SIG-M5 (cell line): ENCODE measurements around the gene NMRK1.

Experiments
- DNase-seq: peaks from one replicate; lab custom pipeline; 2025; lab: John Stamatoyannopoulos, UW

NMRK1 gene

DNA sequence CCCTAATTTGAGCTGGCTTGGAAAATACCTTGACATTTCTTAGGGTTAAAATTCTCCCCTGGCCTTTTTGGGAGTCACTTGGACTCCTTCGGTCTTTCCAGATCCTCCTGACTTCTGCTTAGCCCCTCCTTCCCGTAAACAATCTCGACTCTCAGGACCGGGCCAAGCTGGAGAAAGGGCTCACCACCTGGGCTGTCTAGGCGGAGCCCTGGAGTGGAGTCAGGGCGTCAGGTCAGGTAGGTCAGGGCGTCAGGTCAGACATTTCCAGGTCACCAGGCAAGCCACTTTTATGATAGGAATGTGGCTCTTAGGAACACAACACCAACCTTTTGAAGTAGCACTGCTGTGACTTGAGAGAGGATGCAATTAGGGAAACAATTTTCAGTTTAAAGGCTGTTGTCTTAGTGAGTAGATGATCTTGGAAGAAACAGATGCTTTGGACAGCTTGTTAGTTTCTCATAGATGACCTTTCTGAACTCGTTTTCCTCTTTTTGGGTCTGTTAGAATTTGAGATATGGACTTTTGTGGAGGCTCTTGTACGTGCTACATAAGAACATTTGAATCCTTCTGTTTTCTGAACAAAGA, 13.1 kb upstream of the NMRK1 start:
- DNase-seq, result no peak

DNA sequence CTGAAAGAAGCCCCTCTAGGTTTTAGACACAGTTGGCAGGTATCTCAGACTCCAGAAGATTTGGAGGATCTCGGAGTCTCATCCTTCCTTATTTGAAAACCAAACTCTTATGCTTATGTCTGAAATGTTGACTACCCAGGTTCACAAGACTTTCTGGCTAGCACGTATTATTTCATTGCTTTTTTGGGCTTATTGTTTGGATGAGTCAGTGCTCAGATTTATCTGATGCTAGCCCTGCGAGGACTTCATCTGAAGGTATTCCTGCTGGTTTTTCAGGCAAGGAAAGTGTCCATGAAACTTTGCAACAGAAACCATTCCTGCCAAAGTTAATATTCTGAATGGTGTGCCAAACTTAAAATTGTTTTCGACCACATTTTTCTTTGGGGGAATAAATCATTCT, 8.8 kb upstream of the NMRK1 start:
- no peak for DNase-seq

DNA sequence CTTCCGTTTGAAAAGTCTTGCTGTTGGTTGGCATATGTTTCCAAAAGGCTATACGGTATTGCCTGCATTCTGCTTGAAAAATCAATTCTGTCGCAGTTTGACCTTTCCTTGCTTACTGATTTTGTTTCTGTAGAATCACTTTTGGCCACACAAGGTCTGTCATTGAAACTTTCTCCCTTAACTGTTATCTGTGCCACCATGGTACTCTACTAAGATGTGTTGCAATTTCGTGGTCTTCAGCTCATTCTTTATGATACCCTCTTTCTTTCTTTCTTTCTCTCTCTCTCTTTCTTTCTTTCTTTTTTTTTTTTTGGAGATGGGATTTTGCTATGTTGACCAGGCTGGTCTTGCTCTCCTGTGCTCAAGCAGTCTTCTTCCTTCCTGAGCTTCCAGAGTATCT, 4.8 kb upstream of the NMRK1 start:
- no peak for DNase-seq

DNA sequence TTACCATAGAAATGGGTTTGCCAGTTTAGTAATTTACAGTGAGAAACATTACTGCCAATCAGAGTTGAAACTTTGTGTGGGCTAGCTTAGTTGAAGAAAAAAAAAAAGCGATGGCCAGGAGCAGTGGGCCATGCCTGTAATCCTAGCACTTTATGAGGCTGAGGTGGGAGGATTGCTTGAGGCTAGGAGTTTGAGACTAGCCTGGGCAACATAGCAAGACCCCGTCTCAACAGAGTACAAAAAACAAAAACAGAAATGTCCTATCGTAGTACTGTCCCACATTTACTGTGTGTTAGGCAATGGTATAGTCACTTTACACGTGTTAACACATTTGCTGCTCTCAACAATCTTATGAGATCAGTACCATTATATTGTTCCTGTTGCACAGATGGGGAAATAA, 2.6 kb upstream of the NMRK1 start:
- no peak for DNase-seq

DNA sequence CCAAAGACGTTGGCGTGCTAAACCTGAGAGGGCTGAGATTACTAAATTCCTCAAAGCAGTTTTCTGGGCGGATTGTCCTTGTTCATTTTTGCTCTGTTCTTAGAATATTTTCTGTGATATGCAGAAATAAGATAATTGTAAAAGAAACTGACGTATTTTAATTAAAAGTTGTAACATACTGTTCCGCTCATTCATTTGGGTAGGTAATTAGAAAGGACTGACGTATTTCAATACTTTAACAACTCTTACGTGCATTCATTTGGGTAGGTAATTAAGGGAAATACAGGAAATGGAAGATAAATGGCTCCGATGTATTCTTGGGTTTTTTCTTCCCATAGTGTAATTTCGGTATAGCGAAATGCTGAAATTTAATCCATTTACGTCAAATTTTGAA, 1.4 kb upstream of the NMRK1 start:
- no peak for DNase-seq

DNA sequence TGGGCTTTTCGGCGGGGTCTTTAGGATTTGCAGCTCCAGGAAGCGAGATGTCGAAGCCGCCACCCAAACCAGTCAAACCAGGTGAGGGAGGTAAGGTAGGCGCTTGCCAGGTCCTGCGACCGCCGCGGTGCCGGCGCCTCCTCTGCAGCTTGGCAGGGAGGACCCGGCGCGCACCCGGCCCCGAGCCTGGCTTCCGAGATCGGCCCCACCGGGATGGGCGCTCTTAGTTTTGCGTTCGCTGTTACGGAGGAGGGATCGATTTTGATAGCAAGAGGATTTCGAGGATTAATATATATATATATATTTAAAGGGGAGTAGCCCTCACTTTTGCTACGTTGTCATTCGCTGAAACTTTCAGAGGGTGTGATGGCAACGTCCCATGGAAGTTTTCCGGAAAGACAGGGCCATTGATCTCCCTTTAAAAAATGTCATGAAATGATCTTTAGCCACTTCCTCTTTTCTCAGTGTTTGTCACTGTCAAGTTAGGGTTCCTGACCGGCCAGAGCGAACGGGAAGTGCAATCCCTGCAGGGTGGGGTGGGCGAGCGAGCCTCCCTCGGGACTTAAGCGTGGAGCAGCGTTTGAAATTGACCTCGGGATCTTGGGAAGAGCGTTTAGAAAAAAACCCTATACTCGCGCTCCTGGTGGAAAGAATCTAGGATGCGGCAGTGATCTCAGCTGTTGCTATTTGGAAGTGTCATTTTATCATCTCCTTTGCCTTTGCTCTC, 854 bp upstream of the NMRK1 start:
- DNase-seq, result peak; percentile 48

DNA sequence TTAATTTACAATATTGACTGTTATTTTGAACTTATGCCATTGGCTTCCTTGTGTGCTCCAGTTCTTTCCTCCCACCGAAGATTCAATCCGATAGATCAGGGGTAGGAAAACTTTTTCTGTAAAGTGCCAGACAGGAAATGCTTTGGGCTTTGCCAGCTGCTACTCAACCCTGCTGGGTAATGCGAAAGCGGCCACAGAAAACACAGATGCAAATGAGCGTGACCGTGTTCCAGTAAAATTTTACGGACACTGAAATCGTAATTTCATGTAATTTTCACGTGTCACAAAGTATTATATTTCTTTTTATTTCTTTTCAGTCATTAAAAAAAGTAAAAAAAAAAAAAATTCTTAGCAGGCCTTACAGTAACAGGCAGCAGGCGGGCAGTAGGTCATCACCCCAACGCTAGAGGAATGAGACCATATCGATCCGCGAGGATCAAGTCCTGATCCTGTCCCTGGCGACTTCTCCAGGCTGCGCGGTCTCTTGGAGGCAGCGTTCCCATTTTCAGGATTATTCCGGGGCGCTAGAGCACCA, 599 bp downstream of the NMRK1 start:
- no peak for DNase-seq

DNA sequence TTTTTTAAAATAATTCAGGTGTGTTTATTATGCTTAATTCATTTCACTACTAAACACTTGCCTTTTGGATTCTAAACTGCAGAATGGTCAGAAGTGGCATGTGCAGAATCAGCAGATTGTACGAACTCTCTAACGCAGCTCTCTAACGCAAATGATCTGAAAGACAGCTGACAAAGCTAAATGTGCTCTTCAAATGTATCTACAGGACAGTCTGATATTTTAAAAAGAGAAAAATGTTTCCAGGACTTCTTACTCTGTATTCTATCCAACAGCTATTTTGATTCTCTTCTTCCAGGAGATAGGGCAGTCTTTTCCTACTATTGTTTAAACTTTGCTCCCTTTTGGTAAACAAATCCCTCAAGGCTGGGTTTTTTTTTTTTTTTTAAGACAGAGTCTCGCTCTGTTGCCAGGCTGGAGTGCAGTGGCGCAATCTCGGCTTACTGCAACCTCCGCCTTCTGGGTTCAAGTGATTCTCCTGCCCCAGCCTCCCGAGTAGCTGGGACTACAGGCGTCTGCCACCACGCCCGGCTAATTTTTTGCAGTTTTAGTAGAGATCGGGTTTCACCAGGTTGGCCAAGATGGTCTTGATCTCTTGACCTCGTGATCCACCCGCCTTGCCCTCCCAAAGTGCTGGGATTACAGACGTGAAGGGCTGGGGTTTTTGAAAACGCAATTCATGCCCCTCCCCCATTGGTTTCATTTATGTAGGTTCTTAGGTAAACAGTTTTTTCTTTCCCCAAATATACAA, 1.2 kb downstream of the NMRK1 start:
- no peak for DNase-seq

DNA sequence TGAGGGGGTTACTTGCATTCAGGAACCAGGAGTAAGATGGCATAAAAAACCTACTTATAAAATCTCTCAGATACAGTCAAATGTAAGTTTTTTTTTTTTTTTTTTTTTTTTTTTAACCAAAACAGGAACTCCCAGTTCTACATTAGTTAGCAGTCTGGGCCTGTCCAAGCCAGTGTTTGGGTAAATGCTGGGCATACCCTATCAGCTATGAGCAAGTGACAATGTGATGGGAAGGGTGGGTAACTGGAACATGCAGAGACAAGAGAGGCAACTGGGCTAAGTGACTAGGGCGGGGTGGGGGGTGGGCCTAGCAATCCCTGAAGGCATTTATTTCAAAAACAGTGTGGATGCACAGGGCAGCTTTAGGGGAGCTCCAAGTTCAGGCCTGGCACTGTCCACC, 2.3 kb downstream of the NMRK1 start:
- no peak for DNase-seq

DNA sequence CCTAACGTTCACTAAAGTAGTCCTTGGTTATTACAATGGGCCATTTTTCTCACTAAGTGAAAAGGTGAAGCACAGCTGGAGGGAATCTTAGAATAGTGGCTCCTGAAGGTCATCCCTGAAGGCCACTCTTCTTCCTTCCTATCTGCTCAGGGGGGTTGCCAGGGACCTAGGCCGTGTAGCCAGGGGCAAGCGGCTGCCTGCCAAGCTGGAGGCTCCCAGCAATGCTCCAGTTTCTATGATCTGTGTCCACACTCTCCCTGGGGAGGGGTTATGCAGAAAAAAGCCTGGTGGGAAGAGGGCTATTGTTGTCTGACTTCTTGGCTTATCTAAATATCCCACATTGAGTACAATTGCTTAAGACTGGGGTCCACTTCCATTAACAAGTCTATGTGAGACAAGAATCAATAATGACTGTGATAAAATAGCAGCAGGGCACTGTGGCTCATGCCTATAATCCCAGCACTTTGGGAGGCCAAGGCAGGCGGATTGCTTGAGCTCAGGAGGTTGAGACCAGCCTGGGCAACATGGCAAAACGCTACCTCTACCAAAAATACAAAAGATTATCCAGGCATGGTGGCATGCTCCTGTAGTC, 3.8 kb downstream of the NMRK1 start:
- DNase-seq, result no peak

DNA sequence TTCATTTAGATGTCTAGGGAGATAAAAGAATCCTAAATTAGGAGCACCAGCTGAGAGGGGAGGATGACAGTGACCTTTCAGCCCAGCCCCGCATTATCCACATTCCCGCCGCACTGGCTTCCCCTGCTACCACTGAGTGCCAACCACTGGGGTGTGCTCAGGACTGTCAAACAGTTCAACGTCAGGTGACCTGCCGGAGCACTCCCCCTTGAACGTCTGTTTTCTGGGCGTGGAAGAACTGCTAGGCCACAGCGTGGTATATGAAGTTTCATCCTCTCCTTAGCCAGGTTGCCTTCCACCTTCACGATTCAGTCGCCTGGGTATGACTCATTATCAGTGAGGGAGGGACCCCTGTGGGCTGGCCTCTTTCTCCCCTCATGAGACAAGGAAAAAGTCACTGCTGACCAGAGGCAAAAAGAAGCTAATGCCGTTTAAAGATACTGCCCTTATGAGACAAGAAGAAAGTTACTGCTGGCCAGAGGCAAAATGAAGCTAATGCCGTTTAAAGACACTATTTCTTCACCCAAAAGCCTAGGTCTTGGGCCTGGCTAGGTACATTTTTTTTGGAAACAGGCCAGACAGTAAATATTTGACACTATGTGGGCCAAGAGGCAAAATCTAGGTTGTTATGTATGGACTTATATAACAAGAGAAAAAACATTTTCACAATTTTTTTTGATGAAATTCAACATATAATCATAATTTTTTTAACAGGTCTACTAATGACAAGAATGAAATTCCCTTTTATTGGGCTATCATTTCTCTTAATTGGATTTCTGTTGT, 4.6 kb downstream of the NMRK1 start:
- DNase-seq, result no peak

DNA sequence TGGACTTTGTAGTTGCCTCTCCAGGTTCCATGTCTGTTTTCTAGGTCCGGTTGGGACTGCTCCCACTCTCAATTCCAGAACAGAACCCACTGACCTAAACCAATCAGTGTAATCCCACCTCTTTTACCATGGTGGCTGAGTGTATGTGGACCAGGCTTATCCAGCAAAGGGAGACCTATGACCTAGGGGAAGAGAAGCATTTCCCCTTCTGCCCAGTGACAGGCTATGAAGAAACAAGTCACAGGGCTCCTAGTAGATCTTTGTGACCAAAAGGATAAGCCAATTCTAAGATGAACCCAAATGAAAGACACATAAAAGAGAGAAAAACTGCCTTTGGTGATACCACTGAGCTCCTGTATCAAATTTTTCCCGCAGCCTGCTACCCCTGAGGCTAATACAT, 6.3 kb downstream of the NMRK1 start:
- DNase-seq, result no peak

DNA sequence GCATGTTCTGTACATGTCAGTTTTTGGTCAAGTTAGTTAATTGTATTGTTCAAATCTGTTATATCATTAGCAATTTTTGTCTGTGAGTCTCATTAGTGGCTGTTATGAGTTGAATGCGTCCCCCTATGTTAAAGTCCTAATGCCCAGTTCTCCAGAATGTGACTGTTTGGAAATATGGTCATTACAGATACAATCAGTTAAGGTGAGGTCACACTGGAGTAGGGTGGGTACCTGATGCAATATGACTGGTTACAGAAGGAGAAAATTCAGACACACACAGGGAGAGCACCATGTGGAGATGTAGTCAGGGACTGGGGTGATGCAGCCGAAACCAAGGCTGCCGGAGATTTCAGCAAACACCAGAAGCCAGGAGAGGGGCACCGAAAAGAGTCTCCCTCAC, 15.1 kb downstream of the NMRK1 start:
- no peak for DNase-seq

DNA sequence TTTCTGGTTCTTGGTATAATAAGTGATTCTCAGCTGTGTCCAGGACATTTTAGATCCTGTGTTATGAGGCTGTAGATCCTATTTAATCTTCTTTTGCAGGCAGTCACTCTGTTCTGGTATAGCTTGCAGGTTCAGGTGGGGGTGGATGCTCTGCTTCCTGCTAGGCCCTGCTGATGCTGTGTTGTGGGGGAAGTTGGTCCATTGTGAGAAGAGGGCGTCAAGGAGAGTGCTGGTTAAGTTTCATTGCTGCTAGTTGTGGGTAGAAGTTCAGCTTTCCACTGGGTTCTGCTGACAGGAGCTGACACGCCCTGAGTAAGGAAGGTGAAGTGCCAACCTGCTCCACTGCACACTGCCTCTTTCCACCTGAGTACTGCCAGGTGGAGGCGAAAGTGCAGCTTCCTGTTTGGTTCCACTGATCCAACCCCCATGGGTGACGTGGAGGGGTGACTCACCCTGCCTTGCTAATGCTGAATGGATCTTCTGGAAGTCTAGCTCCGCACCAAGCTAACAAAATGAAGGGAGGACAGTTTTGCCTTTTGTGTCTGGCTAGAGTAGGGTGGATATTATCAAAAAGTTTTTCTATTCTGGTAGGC, 16.3 kb downstream of the NMRK1 start:
- no peak for DNase-seq

DNA sequence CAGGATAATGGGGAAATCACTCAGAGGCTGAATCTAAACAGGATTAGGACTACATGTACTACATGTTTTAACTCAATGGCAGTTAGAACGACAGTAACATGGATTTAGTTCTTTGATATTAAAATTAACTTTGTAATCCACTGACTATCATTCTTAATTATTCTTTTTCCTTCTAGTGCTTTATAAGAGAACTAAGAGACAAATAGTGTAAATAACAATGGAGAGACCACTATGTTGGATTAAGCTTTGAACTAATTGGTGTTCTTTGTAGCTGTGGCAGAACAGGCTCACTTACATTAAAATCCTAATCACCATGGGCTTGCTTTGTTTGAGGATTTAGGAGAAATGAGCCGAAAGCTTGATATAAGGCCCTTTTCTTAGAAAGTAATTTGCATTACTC, 18.8 kb downstream of the NMRK1 start:
- no peak for DNase-seq

DNA sequence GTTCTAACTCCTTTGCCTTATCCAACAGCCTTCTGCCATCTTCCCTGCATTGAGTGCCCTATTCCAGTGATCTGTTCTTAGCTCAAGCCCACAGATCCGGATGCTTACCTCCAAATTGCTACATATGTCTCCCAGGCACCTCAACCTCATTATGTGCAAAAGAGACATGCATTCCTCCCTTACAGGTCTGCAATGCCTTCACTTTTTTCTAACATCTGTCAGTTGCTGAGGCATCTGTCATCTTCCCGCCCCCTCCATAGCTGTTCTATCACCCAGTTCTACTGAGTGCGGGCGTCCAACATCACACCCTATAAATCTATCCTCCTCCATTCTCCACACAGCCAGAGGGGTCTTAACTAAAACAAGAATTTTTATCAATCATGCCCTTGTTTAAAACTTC, 20.1 kb downstream of the NMRK1 start:
- no peak for DNase-seq

DNA sequence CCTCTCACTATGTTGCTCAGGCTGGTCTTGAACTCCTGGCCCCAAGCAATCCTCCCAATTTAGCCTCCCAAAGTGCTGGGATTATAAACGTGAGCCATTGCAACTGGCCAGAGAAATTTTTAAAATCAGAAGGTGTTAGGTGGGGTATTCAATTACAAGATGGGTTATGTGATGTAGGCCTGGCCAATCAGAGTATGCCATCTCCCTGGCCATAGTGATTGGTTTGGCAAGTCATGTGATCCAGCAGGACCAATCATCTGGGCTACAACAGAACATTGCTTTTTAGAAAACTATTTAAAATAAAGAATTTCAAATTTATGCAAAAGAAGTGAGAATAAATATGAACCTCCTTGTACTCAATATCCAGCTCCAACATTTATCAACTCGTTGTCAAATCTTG, 22.4 kb downstream of the NMRK1 start:
- DNase-seq, result no peak

DNA sequence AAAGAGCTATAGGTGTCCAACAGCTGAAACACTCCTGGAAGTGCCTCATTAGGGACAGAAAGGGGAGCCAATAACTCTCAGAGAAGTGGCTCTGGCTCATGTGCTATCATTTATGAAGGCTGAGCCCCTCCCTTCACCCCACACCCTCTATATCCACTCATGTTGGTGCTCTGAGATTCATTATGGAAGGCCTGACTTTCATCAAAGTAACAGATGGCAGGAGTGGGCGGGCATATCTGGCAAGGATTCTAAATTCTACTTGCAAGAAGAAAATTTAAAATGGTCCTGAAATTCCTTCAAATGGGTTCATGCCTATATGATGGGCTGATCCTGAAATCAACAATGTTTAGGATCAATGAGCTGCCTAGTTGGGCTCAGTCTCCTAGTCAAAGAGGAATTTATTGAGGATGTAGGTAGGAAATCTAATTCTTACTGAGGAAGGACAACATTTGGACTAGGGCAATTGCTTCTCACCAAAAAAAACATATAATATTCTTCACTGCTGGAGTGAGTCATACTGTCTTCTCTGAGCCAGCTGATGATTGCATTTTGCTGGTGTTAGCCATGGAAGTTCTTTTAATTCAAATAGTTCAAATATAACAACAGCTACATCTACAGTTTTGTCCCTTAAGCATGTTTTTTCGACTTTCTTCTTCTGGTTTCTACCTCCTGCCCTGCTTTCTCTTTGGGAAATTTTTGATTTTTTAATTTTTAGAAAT, 23.5 kb downstream of the NMRK1 start:
- no peak for DNase-seq

DNA sequence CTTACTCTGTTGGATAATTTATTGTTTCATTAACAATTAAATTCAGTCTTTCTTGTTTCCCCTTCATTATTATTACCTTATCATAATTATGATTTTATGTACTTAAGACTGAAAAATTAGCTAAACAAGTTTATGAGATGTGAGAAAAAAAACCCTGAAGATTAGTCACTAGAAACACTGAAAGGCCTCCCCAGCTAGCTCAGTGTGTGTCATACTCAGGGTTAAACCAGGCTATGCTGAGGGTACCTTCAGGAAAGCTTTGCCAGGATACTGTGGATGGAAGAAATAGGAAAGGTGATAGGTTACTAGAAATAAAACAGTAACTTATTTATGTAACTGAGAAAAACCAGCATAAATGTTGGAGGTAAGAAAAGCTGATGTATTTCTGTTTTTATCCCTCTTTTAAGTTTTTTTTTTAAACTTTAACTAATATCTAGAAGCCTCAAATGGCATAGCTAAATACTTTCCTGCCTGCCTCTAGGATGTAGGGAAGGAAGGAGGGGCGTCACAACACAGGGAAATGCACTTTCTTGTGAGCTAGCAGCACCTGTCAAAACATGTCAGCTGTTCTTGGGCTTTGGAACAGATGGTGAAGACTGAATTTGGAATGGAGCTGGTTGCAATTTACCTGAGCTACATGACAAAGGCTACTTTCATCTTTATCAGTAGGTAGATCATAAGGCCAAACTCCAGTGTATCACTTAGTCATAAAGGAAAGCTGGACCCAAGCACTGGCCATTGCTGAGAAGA, 24.2 kb downstream of the NMRK1 start:
- no peak for DNase-seq

DNA sequence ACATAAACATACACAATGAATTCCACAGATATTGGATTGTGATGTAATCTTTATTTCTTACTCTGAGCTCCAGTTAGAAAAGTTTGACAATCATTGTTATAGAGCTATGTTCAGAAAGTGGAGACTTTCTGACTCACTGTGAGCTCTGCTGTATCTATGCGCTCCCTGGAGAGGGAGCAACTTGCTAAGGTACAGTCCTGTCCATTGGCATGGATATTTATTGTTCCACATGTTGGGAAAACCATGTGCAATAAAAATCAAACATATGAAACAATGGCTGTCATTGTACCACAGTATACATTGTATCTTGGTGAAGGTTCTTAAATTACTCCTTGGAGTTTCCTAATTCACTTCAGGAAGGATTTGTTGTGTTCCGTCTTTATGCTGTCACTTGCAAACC, 26.8 kb downstream of the NMRK1 start:
- DNase-seq, result no peak
